WTC11 (cell line): ENCODE data around the gene GRIN1. TPM values are rescaled to one million over a fixed set of nuclear protein-coding genes. Genes with fewer than 3 reads are reported as not detected.

Source experiments
- ATAC-seq: fragments of 200-7000 bp; cut with Tn5 transposase; 2 replicates; pipeline ENCODE4 v1.10.0; 2021; ENCODE audit warnings: mild to moderate bottlenecking, moderate library complexity
- CTCF ChIA-PET: fragments of 300-600 bp; sonication (Branson Sonifier 250); formaldehyde crosslinking; loops from one replicate; lab custom pipeline; 2021; ENCODE audit warnings: antibody characterized with exemption; lab: Charles Lee
- POLR2A ChIA-PET: fragments of 350-600 bp; sonication (Branson Sonifier 250); formaldehyde crosslinking; loops from one replicate; lab custom pipeline; 2021; ENCODE audit warnings: antibody characterized with exemption; lab: Charles Lee
- DNase-seq: peaks from one replicate; pipeline ENCODE4 v3.0.0; 2021; ENCODE audit warnings: low spot score
- H3K27ac Mint-ChIP-seq: 2 replicates; pipeline ENCODE4 v1.8.0; 2021; ENCODE audit warnings: mixed read lengths
- H3K27me3 Mint-ChIP-seq: 2 replicates; pipeline ENCODE4 v1.8.0; 2021; ENCODE audit warnings: low read depth, mild to moderate bottlenecking, moderate library complexity, mixed read lengths
- H3K36me3 Mint-ChIP-seq: 2 replicates; pipeline ENCODE4 v1.8.0; 2021; ENCODE audit warnings: mixed read lengths
- H3K4me1 Mint-ChIP-seq: 2 replicates; pipeline ENCODE4 v1.8.0; 2022; ENCODE audit warnings: mixed read lengths
- H3K4me3 Mint-ChIP-seq: 2 replicates; pipeline ENCODE4 v1.8.0; 2021; ENCODE audit warnings: mild to moderate bottlenecking, moderate library complexity, mixed read lengths
- H3K9me3 Mint-ChIP-seq: 2 replicates; pipeline ENCODE4 v1.8.0; 2021; ENCODE audit warnings: mixed read lengths
- ATF6 ChIP-seq: sonication (generic); formaldehyde crosslinking; IDR thresholded peaks from 2 replicates; pipeline ENCODE4 v1.8.1; 2023; ENCODE audit warnings: mild to moderate bottlenecking, missing genetic modification reagents
- CREB1 ChIP-seq: sonication (generic); formaldehyde crosslinking; IDR thresholded peaks from 2 replicates; pipeline ENCODE4 v1.8.0; 2023; ENCODE audit warnings: mild to moderate bottlenecking, missing genetic modification reagents
- E2F4 ChIP-seq: sonication (generic); formaldehyde crosslinking; IDR thresholded peaks from 2 replicates; pipeline ENCODE4 v1.8.1; 2022; ENCODE audit warnings: low read depth, mild to moderate bottlenecking, moderate library complexity, missing genetic modification reagents, borderline replicate concordance
- ELF4 ChIP-seq: sonication (generic); formaldehyde crosslinking; IDR thresholded peaks from 2 replicates; pipeline ENCODE4 v1.8.1; 2022; ENCODE audit warnings: low read depth, mild to moderate bottlenecking, moderate library complexity, missing genetic modification reagents
- ERG ChIP-seq: fragments of 250-450 bp; sonication (Bioruptor Pico); IDR thresholded peaks from 2 replicates; pipeline ENCODE4 v1.8.0; 2021; ENCODE audit warnings: mild to moderate bottlenecking
- GRHL2 ChIP-seq: fragments of 250-450 bp; sonication (Bioruptor Pico); IDR thresholded peaks from 2 replicates; pipeline ENCODE4 v1.8.0; 2022; ENCODE audit warnings: mild to moderate bottlenecking, moderate library complexity; ENCODE audit not compliant: insufficient replicate concordance, severe bottlenecking
- GTF2I ChIP-seq: fragments of 250-450 bp; sonication (Bioruptor Pico); conservative IDR thresholded peaks from 2 replicates; pipeline ENCODE4 v1.4.0; 2021; ENCODE audit warnings: mild to moderate bottlenecking
- IRF2 ChIP-seq: sonication (generic); formaldehyde crosslinking; IDR thresholded peaks from 2 replicates; pipeline ENCODE4 v1.8.0; 2022; ENCODE audit warnings: low read depth, missing genetic modification reagents, borderline replicate concordance
- NFYB ChIP-seq: sonication (generic); formaldehyde crosslinking; conservative IDR thresholded peaks from 2 replicates; pipeline ENCODE4 v1.8.0; 2022; ENCODE audit warnings: low read depth, missing genetic modification reagents
- NR2C2 ChIP-seq: sonication (generic); formaldehyde crosslinking; IDR thresholded peaks from 2 replicates; pipeline ENCODE4 v1.8.0; 2022; ENCODE audit warnings: mild to moderate bottlenecking, missing genetic modification reagents
- PRRX2 ChIP-seq: fragments of 250-450 bp; sonication (Bioruptor Pico); IDR thresholded peaks from 2 replicates; pipeline ENCODE4 v1.8.0; 2021; ENCODE audit warnings: mild to moderate bottlenecking
- TEAD4 ChIP-seq: sonication (generic); formaldehyde crosslinking; IDR thresholded peaks from 2 replicates; pipeline ENCODE4 v1.8.0; 2022; ENCODE audit warnings: mild to moderate bottlenecking, missing genetic modification reagents
- TP53 ChIP-seq: sonication (generic); formaldehyde crosslinking; IDR thresholded peaks from 2 replicates; pipeline ENCODE4 v1.8.1; 2023; ENCODE audit warnings: mild to moderate bottlenecking, missing genetic modification reagents
- USF1 ChIP-seq: sonication (generic); formaldehyde crosslinking; IDR thresholded peaks from 2 replicates; pipeline ENCODE4 v1.8.0; 2022; ENCODE audit warnings: mild to moderate bottlenecking, missing genetic modification reagents
- ZNF281 ChIP-seq: sonication (generic); formaldehyde crosslinking; IDR thresholded peaks from 2 replicates; pipeline ENCODE4 v1.8.0; 2023; ENCODE audit warnings: mild to moderate bottlenecking, missing genetic modification reagents
- ZNF423 ChIP-seq: fragments of 250-450 bp; sonication (Bioruptor Pico); IDR thresholded peaks from 2 replicates; pipeline ENCODE4 v2.1.2; 2022; ENCODE audit warnings: mild to moderate bottlenecking, moderate library complexity
- ZNF512 ChIP-seq: sonication (generic); formaldehyde crosslinking; IDR thresholded peaks from 2 replicates; pipeline ENCODE4 v1.8.1; 2022; ENCODE audit warnings: missing genetic modification reagents, borderline replicate concordance
- total RNA-seq: library from RNA; stranded (reverse); gene quantifications from 3 replicates; pipeline ENCODE4 v1.2.3, GENCODE V29; 2021

Gene GRIN1
- total RNA-seq, 1 experiment from 2014 or later = 4.1 TPM

GRCh38 chr9:137136881-137137607, 1.9 kb upstream of the GRIN1 start (continued):
- TF ChIP-seq ATF6 (CRISPR knock-in tag) (no peak), PRRX2 (CRISPR knock-in tag) (no peak), NR2C2 (no peak), GRHL2 (CRISPR knock-in tag) (no peak), GTF2I (CRISPR knock-in tag) (no peak), CREB1 (no peak), TEAD4 (no peak), ZNF423 (CRISPR knock-in tag) (no peak), E2F4 (no peak), USF1 (CRISPR knock-in tag) (no peak)

GRCh38 chr9:137138058-137138721, 764 bp upstream of the GRIN1 start:
- POLR2A ChIA-PET = interaction anchor here (1.4 to 1.5 kb wide), 2 partner anchors 8 to 103 kb away, joined by 4 to 8 read pairs; no protein-coding TSS in a partner anchor
- Mint-ChIP-seq H3K36me3 (no peaks in the 10 kb centered on the region), H3K9me3 (no peaks in the 10 kb centered on the region), H3K4me3 (peak overlapping the region; percentile 55), H3K27me3 (peaks cover 74% of the 10 kb centered on the region), H3K4me1 (peaks cover 6% of the 10 kb centered on the region; the same call in 1 of the 2 replicates), H3K27ac (no peak overlapping the region)
- ATAC-seq (peak; percentile 66), DNase-seq (peak; percentile 77)
- CTCF ChIA-PET = interaction anchor here (0.5 to 2.9 kb wide), 23 partner anchors 9 to 143 kb away, joined by 3 to 17 read pairs (median 4); partner anchors contain the start of genes ANAPC2, MAN1B1, NPDC1 and RNF208
- TF ChIP-seq NR2C2 (no peak), ERG (CRISPR knock-in tag) (no peak), NFYB (CRISPR knock-in tag) (no peak), ZNF512 (CRISPR knock-in tag) (no peak), ELF4 (CRISPR knock-in tag) (no peak), IRF2 (CRISPR knock-in tag) (no peak), ZNF281 (CRISPR knock-in tag) (no peak), TP53 (CRISPR knock-in tag) (no peak)
